ENCODE results near the gene GAA. TPM values are rescaled to one million over a fixed set of nuclear protein-coding genes. Genes with fewer than 3 reads are reported as not detected.

Gene GAA
- total and polyA plus RNA-seq, 5 donors = 36.3 to 51.3 (median 44.8) TPM

DNA sequence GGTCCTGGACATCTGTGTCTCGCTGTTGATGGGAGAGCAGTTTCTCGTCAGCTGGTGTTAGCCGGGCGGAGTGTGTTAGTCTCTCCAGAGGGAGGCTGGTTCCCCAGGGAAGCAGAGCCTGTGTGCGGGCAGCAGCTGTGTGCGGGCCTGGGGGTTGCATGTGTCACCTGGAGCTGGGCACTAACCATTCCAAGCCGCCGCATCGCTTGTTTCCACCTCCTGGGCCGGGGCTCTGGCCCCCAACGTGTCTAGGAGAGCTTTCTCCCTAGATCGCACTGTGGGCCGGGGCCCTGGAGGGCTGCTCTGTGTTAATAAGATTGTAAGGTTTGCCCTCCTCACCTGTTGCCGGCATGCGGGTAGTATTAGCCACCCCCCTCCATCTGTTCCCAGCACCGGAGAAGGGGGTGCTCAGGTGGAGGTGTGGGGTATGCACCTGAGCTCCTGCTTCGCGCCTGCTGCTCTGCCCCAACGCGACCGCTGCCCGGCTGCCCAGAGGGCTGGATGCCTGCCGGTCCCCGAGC is 17.9 kb downstream of the GAA start:
- no peak for ATAC-seq
- H3K4me3 ChIP-seq (ENCODE audit: low read length) = no peak overlapping the region
- intact Hi-C loops (cut with DNase I) = no loop called here
- 89% methylated on average over 24 of the region's 24 CpGs for WGBS
- H3K9me3 ChIP-seq (ENCODE audit: control insufficient read depth, low read length) = no peaks in the 10 kb centered on the region
- no peak overlapping the region for H3K27ac ChIP-seq (ENCODE audit: low read length)
- H3K4me1 ChIP-seq (ENCODE audit: control insufficient read depth, insufficient read depth, low read length) = no peaks in the 10 kb centered on the region
- no peak for DNase-seq
- no peaks in the 10 kb centered on the region for H3K27me3 ChIP-seq (ENCODE audit: control insufficient read depth, insufficient read depth)

DNA sequence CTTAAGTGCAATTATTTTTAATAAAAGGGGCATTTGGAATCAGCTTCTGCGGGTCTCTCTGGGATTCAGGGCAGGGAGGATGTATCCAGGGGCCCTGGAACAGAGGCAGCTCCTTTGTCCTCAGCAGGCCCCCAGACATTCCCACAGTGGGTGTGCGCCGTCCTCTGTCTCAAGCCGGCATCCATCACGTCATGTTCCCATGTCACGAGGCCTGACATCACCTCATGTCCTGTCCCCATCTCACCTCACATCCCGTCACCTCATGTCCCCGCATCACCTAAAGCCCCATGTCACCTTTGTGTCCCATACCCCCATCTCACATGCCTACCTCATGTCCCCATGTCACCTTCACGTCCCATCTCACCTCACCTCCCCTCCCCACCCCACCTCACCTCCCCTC is 18.5 kb downstream of the GAA start:
- Histone ChIP-seq H3K27ac (ENCODE audit: low read length) (no peak overlapping the region), H3K9me3 (ENCODE audit: control insufficient read depth, low read length) (no peaks in the 10 kb centered on the region), H3K4me3 (ENCODE audit: low read length) (no peak overlapping the region), H3K27me3 (ENCODE audit: control insufficient read depth, insufficient read depth) (no peaks in the 10 kb centered on the region), H3K4me1 (ENCODE audit: control insufficient read depth, insufficient read depth, low read length) (no peaks in the 10 kb centered on the region)
- DNase-seq (no peak), ATAC-seq (no peak)
- WGBS = 89% methylated on average over 9 of the region's 9 CpGs
- intact Hi-C loops (cut with DNase I) = no loop called here

GRCh38 chr17:80122026-80122575 is 20.7 kb downstream of the GAA start:
- intact Hi-C loops (cut with DNase I) = no loop called here
- H3K27me3 ChIP-seq (ENCODE audit: control insufficient read depth, insufficient read depth) = no peaks in the 10 kb centered on the region
- H3K4me3 ChIP-seq (ENCODE audit: low read length) = no peak overlapping the region
- DNase-seq (no peak), ATAC-seq (no peak)
- H3K4me1 ChIP-seq (ENCODE audit: control insufficient read depth, insufficient read depth, low read length) = no peaks in the 10 kb centered on the region
- no peak overlapping the region for H3K27ac ChIP-seq (ENCODE audit: low read length)
- 88% methylated on average over 17 of the region's 17 CpGs for WGBS
- no peaks in the 10 kb centered on the region for H3K9me3 ChIP-seq (ENCODE audit: control insufficient read depth, low read length)

GRCh38 chr17:80122926-80123505 is 21.6 kb downstream of the GAA start:
- no peaks in the 10 kb centered on the region for H3K4me1 ChIP-seq (ENCODE audit: control insufficient read depth, insufficient read depth, low read length)
- H3K4me3 ChIP-seq (ENCODE audit: low read length) = no peak overlapping the region
- intact Hi-C loops (cut with DNase I) = no loop called here
- WGBS = 80% methylated on average over 6 of the region's 6 CpGs
- no peak overlapping the region for H3K27ac ChIP-seq (ENCODE audit: low read length)
- DNase-seq (no peak), ATAC-seq (no peak)
- H3K27me3 ChIP-seq (ENCODE audit: control insufficient read depth, insufficient read depth) = no peaks in the 10 kb centered on the region
- no peaks in the 10 kb centered on the region for H3K9me3 ChIP-seq (ENCODE audit: control insufficient read depth, low read length)

DNA sequence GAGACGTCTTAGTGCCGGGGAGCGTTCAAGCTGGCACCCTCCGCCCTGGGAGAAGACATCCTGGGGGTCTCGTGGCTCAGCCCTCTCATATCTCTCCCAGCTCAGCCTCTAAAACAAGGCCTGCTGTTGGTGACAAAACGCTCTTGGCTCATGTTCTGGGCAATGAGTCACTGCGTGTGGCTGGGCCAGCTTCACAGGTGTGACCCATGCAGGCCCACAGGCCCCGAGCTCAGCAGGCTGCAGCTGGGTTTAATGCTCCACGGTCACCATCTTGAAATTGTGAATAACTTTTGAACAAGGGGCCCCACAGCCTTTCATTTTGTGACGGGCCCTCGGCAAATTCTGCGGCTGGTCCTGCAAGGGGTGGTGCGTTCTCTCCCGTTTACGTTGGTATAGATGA is 22.4 kb downstream of the GAA start:
- intact Hi-C loops (cut with DNase I) = no loop called here
- H3K4me1 ChIP-seq (ENCODE audit: control insufficient read depth, insufficient read depth, low read length) = no peaks in the 10 kb centered on the region
- ATAC-seq = no peak
- no peaks in the 10 kb centered on the region for H3K9me3 ChIP-seq (ENCODE audit: control insufficient read depth, low read length)
- WGBS = 78% methylated on average over 15 of the region's 15 CpGs
- no peak for DNase-seq
- no peak overlapping the region for H3K27ac ChIP-seq (ENCODE audit: low read length)
- H3K4me3 ChIP-seq (ENCODE audit: low read length) = no peak overlapping the region
- H3K27me3 ChIP-seq (ENCODE audit: control insufficient read depth, insufficient read depth) = no peaks in the 10 kb centered on the region

- 54% methylated on average over 15 of the region's 15 CpGs for WGBS
These were observed 23.1 kb downstream of the GAA start for GRCh38 chr17:80124351-80124981.

DNA sequence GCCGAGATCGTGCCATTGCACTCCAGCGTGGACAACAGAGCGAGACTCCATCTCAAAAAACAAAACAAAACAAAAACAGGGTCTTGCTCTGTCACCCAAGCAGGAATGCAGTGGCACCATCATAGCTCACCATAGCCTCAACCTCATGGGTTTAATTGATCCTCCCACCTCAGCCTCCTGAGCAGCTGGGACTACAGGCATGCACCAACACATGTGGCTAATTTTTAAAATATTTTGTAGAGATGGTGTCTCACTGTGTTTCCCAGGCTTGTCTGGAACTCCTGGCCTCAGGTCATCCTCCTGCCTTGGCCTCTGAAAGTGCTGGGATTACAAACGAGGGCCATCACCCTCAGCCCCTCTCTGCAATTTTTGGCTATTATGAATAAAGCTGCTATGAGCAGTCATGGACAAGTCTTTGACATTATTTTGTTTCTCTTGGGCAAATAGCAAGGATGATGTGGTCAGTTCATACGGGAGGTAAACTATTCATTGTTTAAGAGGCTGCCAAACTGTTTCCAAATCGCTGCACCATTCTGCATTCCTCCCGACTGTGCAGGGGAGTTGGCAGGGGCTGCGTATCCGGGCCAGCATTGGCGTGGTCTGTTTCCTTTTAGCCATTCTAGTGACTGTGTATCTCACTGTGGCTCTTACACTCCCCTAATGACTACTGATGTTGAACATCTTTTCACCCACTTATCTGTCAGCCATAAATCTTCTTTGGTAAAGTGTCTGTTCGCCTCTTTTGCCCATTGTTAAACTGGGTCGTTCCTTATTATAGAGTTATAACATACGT is 24.5 kb downstream of the GAA start:
- H3K9me3 ChIP-seq (ENCODE audit: control insufficient read depth, low read length) = no peaks in the 10 kb centered on the region
- no peak overlapping the region for H3K4me3 ChIP-seq (ENCODE audit: low read length)
- ATAC-seq (peak in 1 of 2 donors; percentile 41), DNase-seq (no peak)
- WGBS = 63% methylated on average over 14 of the region's 14 CpGs
- intact Hi-C loops (cut with DNase I) = no loop called here
- no peaks in the 10 kb centered on the region for H3K4me1 ChIP-seq (ENCODE audit: control insufficient read depth, insufficient read depth, low read length)
- H3K27ac ChIP-seq (ENCODE audit: low read length) = no peak overlapping the region
- no peaks in the 10 kb centered on the region for H3K27me3 ChIP-seq (ENCODE audit: control insufficient read depth, insufficient read depth)

More at GRCh38 chr17:80124351-80124981, 23.1 kb downstream of the GAA start:
- ATAC-seq (peak; percentile 28 to 42), DNase-seq (peak in 1 of 3 donors; percentile 37)
- H3K4me3 ChIP-seq (ENCODE audit: low read length) = no peak overlapping the region
- H3K9me3 ChIP-seq (ENCODE audit: control insufficient read depth, low read length) = no peaks in the 10 kb centered on the region
- no peak overlapping the region for H3K27ac ChIP-seq (ENCODE audit: low read length)
- intact Hi-C loops (cut with DNase I) = no loop called here
- no peaks in the 10 kb centered on the region for H3K27me3 ChIP-seq (ENCODE audit: control insufficient read depth, insufficient read depth)
- no peaks in the 10 kb centered on the region for H3K4me1 ChIP-seq (ENCODE audit: control insufficient read depth, insufficient read depth, low read length)

DNA sequence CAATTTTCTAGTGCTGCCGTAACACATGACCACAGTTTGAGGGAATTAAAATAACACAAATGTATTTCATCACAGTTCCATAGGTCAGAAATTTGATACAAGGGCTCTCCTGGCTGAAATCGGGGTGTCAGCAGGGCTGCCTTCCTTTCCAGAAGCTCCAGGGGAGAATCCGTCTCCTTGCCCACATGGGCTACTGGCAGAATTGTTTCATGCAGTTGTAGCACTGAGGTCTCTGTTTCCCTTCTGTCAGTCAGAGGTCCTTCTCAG is 25.0 kb downstream of the GAA start:
- Histone ChIP-seq H3K27me3 (ENCODE audit: control insufficient read depth, insufficient read depth) (no peaks in the 10 kb centered on the region), H3K4me3 (ENCODE audit: low read length) (no peak overlapping the region), H3K4me1 (ENCODE audit: control insufficient read depth, insufficient read depth, low read length) (no peaks in the 10 kb centered on the region), H3K27ac (ENCODE audit: low read length) (no peak overlapping the region), H3K9me3 (ENCODE audit: control insufficient read depth, low read length) (no peaks in the 10 kb centered on the region)
- intact Hi-C loops (cut with DNase I) = no loop called here
- no peak for DNase-seq
- ATAC-seq = no peak
- WGBS = 86% methylated on average over 3 of the region's 3 CpGs

- H3K4me3 ChIP-seq (ENCODE audit: low read length) = no peak overlapping the region
- DNase-seq (no peak), ATAC-seq (no peak)
- H3K4me1 ChIP-seq (ENCODE audit: control insufficient read depth, insufficient read depth, low read length) = no peaks in the 10 kb centered on the region
- intact Hi-C loops (cut with DNase I) = no loop called here
- H3K9me3 ChIP-seq (ENCODE audit: control insufficient read depth, low read length) = no peaks in the 10 kb centered on the region
- H3K27ac ChIP-seq (ENCODE audit: low read length) = no peak overlapping the region
- no peaks in the 10 kb centered on the region for H3K27me3 ChIP-seq (ENCODE audit: control insufficient read depth, insufficient read depth)
- WGBS = 45% methylated on average over 4 of the region's 4 CpGs
These were observed 27.7 kb downstream of the GAA start for GRCh38 chr17:80129006-80129565.

DNA sequence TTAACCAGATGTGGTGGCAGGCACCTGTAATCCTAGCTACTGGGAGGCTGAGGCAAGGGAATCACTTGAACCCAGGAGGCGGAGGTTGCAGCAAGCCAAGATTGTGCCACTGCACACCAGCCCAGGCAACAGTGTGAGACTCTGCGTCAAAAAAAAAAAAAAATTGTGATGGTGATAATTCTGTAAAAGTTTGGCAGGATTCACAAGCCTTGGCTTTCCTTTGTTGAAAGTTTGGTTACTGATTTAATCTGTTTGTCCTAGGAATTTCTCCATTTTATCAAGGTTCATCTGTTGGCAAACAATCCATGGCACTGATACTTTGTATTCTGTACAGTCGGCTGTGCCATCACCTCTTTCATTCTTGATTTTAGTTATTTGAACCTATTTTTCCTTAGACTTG is 29.6 kb downstream of the GAA start:
- H3K27ac ChIP-seq (ENCODE audit: low read length) = no peak overlapping the region
- H3K27me3 ChIP-seq (ENCODE audit: control insufficient read depth, insufficient read depth) = no peaks in the 10 kb centered on the region
- no peaks in the 10 kb centered on the region for H3K9me3 ChIP-seq (ENCODE audit: control insufficient read depth, low read length)
- DNase-seq = no peak
- no peaks in the 10 kb centered on the region for H3K4me1 ChIP-seq (ENCODE audit: control insufficient read depth, insufficient read depth, low read length)
- intact Hi-C loops (cut with DNase I) = no loop called here
- no peak for ATAC-seq
- no peak overlapping the region for H3K4me3 ChIP-seq (ENCODE audit: low read length)
- 88% methylated on average over 3 of the region's 3 CpGs for WGBS

Measured in right cardiac atrium (tissue), 5 donors.